GM12874 (cell line): ENCODE measurements around the gene INSL3.

Source experiments
- CTCF ChIP-seq: IDR thresholded peaks from 2 replicates; pipeline ENCODE4 v1.5.1; 2011; ENCODE audit warnings: low read depth, mild to moderate bottlenecking, control low read depth, low read length, moderate library complexity; ENCODE audit not compliant: insufficient read depth

Gene INSL3

GRCh38 chr19:17854061-17854460 lies 32.7 kb upstream of the INSL3 start:
- no peak for TF ChIP-seq CTCF

- TF ChIP-seq CTCF = no peak
Observed at GRCh38 chr19:17848595-17849292, 27.4 kb upstream of the INSL3 start.

DNA sequence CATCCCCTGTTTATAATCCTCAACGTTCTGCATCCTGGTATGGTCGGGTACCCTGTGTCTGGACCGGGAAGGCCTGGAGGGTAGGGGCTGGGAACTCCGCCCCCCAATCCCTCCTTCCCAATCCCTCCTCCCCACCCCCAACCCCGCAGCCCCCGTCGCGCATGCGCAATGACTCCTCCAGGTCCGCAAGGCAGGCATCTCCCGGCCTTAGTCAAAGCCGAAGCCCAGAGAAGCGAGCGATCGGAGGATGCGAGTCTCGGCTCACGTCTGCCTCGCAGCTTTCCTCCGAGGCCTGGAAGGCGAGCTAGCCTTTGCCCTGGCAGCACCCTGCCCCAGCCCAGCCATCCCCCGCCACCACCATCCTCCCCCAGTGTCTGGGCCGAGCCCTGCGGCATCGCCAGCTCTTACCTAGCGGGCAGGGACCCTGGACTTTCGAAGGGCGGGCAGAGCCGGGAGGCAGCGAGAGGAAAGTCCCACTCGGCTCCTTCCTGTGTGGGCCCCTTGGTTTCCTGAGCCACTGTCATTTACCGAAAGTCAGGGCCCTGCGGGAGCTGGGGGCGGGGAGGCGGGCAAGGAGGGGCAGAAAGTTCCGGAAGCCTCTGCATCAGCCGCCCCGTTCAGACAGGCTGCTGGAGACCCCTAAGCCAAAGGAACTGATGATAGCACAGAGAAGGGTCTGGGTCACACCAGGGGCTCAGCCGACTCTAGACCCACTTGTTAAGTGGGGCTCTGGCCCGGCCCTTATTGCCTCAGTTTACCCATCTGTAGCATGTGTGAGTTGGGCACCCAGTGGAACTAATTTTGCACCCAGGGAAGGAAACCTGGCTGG lies 26.4 kb upstream of the INSL3 start, which contains the start of gene JAK3:
TSS of gene JAK3 (minus strand) at position 445 of the 829 bp plus-strand sequence. CDS start 3,565 bp downstream, outside the sequence.
- TF ChIP-seq CTCF = no peak

- no peak for TF ChIP-seq CTCF
Observed at GRCh38 chr19:17846146-17846545, 24.8 kb upstream of the INSL3 start.

DNA sequence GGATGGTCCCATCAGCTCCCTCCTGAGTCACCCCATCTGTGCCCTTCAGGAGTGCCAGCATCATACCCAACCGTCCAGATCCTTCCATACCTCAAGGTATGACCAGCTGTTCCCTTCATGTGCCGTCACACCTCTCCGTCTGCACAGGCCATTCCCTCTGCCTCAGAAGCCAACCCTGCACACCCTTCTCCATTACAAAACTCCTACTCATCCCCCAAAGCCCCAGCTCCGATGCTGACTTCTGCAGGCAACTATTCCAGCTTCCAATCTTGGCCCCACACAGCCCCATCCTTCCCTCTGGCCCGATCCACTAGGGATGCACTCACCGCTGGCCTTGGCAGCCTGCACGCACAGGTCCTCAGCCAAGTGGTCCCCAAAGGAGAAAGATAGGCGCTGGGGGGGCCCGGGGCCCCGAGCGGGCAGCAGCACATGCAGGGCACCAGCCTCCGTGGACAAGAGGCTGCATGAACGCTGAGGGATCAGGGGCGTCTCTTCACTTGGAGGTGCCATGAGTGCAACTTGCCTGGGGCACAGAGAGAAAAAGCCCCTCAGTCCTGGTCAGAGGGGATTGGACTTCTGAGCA lies 22.7 kb upstream of the INSL3 start:
- TF ChIP-seq CTCF = no peak

- no peak for TF ChIP-seq CTCF
Observed at GRCh38 chr19:17843292-17843827, 22.0 kb upstream of the INSL3 start.
